ENCODE data around the gene BOD1.

Gene BOD1

GRCh38 chr5:173573126-173573960, 43.1 kb downstream of the BOD1 start:
- DNase-seq, result no peak

DNA sequence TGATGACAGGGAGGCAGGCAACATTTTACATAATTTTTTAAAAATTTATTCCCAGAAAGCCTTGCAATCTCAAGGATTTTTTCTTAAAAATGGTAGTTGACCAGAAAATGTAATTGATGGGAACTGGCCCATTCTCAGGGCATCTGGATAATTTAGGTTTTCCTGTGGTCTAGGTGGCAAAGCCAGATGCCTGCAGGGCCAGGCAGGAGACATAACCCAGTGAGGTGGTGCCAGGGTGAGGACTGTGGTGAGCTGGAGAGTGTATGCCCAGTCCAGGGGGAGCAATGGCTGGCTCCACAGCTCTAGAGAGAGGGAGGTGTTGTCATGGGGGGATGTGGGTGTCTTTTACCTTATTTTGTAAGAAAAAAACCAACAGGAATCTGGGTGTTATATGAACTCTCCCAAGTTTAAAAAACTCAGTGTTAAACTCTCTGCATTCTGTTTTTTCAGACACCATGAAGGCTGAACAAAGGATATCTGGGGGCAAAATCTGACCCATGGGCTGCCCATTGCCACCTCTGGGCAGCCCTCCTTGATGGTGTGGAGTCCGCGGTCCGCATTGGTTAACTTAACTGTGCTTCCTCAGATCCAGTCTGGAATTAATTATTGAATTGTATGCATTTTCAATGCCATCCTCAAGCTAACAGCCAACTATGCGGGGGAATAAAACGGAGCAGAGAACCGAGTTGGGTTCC, 43.9 kb downstream of the BOD1 start:
- DNase-seq, result no peak

DNA sequence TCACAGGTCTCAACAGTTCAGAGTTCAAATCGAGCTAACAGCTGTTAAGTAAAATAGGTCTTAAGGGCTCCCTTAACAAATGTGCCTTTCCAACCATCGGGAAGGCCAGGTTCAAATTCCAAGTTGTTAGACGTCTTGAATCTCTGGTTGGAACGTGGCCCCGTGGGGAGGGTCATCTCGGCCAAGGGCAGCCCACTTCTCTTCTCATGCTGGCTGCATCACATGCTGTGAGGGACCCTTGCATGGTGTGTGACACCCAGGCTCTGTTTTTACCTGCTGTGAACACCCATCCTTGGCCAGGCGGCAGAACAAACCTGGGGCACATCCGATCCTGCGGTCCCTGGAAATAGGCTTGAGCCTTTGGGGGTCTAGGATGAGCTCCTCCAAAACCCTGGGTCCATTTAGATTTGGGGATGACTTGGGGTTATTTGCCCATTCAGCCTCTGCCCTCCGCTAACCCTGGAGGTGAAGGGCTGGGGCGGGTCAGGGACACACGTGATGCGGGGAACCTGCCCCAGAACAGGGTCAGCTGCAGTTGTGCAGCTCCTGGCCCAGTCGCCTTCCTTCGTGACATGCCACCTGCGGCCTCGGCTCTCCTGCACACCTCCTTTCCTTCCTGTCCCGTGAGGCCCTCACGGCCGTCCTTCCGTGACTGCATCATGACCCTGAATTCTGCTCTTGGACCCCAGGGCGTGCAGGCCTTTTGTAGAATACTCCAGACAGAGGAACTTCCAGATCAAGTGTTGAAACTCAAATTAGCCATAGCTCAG, 45.9 kb downstream of the BOD1 start:
- no peak for DNase-seq

DNA sequence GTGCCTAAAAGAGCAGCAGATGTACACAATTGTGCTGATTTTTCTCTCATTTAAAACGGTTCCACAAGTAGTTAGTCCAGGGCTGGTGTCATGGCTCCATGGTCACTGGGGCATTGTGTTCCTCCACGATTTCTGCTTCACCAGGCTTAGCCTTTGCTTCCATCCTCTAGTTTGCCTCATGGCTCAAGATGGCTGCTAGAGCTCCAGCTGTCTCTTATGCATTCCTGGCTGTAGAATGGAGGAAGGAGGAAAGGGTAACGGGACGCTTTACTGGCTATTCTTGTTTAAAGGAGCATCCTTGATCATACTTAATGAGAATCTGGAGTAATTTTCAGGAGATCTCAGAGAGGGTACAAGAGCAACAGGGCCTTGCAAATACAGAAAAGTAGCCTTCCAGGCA, 47.7 kb downstream of the BOD1 start:
- DNase-seq, result no peak

DNA sequence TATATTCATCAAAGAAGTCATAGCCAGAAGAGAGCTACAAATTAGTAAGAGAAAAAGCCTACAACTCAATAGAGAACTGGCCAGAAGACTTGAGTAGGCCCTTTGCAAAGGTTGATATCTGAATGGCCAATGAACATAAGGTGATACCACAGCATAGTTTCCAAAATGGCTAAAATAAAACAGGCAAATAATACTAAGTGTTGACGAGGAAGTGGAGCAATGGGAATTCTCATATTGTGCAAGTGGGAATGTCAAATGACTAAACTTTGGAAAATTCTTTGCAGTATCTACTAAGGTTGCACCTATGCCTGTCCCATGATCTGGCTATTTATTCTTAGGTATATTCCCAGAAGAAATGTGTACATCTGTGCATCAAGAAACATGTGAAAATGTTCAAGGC, 48.3 kb downstream of the BOD1 start:
- no peak for DNase-seq

DNA sequence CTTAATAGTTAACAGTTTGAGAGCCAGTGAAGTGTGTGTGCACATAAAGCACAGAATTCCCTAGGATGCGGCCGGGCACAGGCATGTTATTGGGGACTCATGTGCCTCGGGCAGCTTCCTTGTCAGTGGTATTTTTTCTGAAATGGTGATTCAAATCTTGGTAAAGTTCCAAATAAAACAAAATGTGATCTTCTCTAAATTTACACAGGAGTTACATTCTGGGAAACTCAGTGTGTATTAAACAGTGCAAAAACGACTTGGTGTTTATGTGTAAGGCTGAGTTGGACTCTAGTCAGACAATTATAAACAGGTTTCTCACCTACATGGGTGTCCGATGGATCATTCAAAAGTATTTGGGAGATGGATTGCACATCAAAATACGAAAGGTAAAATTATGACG, 48.9 kb downstream of the BOD1 start:
- DNase-seq, result no peak

DNA sequence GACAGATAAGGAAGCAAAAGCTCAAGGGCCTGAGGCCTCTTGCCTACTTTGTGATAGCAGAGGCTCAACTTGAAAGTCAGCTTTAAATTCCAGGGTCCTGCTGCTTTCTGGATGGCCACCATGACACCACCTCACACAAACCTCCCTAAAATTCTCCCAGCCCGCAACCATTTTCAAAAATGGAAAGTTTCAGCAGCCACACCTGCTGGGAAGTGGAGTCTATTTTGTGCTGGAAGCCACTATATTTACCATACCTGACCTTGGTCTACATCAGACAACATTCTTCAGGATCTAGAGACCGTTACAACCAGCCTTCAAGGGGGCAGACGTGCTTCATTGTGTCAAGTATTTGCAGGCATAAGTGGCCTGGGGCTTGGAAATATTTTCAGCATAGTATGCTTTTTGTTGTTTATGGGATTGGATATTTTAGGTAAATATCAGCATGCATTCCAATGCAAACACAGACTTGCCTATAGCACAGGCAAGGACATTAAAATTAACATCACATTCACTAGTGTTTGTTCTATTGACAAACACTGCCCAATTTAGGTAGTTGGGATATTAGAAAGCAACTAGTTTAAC, 50.9 kb downstream of the BOD1 start:
- DNase-seq, result no peak

DNA sequence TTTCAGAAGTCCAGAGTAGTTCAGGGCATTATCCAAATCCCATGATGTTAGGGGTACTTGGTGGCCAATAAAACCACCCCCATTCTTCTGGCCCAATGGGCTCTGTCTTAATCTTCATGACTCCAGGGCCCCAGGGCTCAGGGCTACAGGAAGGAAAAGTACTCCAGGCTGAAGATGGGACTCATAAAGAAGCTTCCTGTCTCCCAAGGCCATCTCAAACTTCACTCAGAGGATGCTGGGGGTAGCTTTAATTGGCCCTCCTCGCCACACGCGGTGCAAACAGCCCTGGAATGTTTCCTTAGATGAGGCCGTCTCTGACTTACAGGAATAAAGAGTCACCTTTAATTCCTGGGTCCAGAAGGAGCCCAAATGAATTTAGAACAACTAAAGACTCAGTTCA, 52.3 kb downstream of the BOD1 start:
- DNase-seq, result no peak

DNA sequence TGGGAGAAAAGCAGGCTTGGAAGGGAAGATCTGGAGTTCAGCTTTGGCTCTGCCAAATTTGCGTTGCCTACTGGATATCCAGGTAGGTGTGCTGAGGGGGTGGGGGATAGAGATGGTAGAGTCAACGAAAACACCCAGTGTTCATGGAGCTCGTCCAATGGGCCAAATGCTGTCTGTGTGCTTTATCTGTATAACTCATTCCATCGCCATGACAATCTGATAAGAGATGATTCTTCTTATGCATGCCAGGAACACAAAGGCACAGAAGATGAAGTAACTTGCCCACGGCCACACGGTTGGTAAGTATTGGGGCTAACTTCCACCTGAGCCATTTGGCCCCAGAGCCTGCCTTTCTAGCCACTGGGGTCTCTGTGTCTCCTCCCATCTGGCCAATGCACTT, 53.2 kb downstream of the BOD1 start:
- no peak for DNase-seq

GRCh38 chr5:173562451-173562850, 54.0 kb downstream of the BOD1 start:
- no peak for DNase-seq
